Fibroblast of the conjunctiva (primary cell): Measurements from ENCODE around the gene VPS54.
"Not testable (repeated sequence)": the region's sequence is repeated elsewhere in the genome, so short reads cannot be mapped to it uniquely, and the experiment has no call there.

ENCODE experiments used
- DNase-seq: peaks from one replicate; pipeline ENCODE4 v3.0.0-alpha.2; 2010; ENCODE audit warnings: low read depth

Gene VPS54

GRCh38 chr2:64021578-64021977, 2.4 kb upstream of the VPS54 start:
- DNase-seq, result no peak

- no peak for DNase-seq
Observed at GRCh38 chr2:64019975-64020528, 824 bp upstream of the VPS54 start.

- no peak for DNase-seq
Observed at GRCh38 chr2:64018701-64019082, 536 bp downstream of the VPS54 start.

GRCh38 chr2:64017811-64018700, 1.2 kb downstream of the VPS54 start:
- no peak for DNase-seq

GRCh38 chr2:64015898-64016297, 3.3 kb downstream of the VPS54 start:
- no peak for DNase-seq

- DNase-seq, result no peak
Observed at GRCh38 chr2:64015391-64015790, 3.8 kb downstream of the VPS54 start.

GRCh38 chr2:64014628-64015027, 4.6 kb downstream of the VPS54 start:
- no peak for DNase-seq

- no peak for DNase-seq
Observed at GRCh38 chr2:64013053-64013452, 6.2 kb downstream of the VPS54 start.

- DNase-seq, result no peak
Observed at GRCh38 chr2:64012115-64012514, 7.1 kb downstream of the VPS54 start.

- no peak for DNase-seq
Observed at GRCh38 chr2:64008434-64009009, 10.7 kb downstream of the VPS54 start.

- no peak for DNase-seq
Observed at GRCh38 chr2:64007924-64008323, 11.3 kb downstream of the VPS54 start.

- DNase-seq, result no peak
Observed at GRCh38 chr2:64005707-64006356, 13.4 kb downstream of the VPS54 start.

- no peak for DNase-seq
Observed at GRCh38 chr2:64003239-64003638, 16.0 kb downstream of the VPS54 start.

GRCh38 chr2:64001382-64002101, 17.7 kb downstream of the VPS54 start:
- no peak for DNase-seq

GRCh38 chr2:64000630-64001381, 18.4 kb downstream of the VPS54 start:
- no peak for DNase-seq

GRCh38 chr2:63999049-63999448, 20.2 kb downstream of the VPS54 start:
- no peak for DNase-seq

GRCh38 chr2:63996582-63997198, 22.5 kb downstream of the VPS54 start:
- not testable (repeated sequence) for DNase-seq

GRCh38 chr2:63994329-63995070, 24.7 kb downstream of the VPS54 start:
- DNase-seq, result not testable (repeated sequence)

- DNase-seq, result no peak
Observed at GRCh38 chr2:63993871-63994270, 25.4 kb downstream of the VPS54 start.

GRCh38 chr2:63993130-63993584, 26.1 kb downstream of the VPS54 start:
- not testable (repeated sequence) for DNase-seq
